HG02943 (cell line): ENCODE results near the gene ACLY.
"Not testable (repeated sequence)": the region's sequence is repeated elsewhere in the genome, so short reads cannot be mapped to it uniquely, and the experiment has no call there.

Source experiments
- ATAC-seq: cut with Tn5 transposase; IDR thresholded peaks from one replicate; pipeline ENCODE4 v1.9.1; 2021; ENCODE audit warnings: mild to moderate bottlenecking, low read depth, moderate library complexity; ENCODE audit not compliant: unreplicated experiment

The ACLY gene

GRCh38 chr17:41941168-41941567 is 22.4 kb upstream of the ACLY start:
- ATAC-seq, result no peak

GRCh38 chr17:41939693-41940090 is 20.9 kb upstream of the ACLY start:
- no peak for ATAC-seq

GRCh38 chr17:41939044-41939692 is 20.4 kb upstream of the ACLY start:
- no peak for ATAC-seq

- no peak for ATAC-seq
Observed at GRCh38 chr17:41937970-41938954, 19.5 kb upstream of the ACLY start.

GRCh38 chr17:41935641-41936040 is 16.9 kb upstream of the ACLY start:
- ATAC-seq, result no peak

GRCh38 chr17:41932816-41933389 is 14.2 kb upstream of the ACLY start:
- ATAC-seq, result no peak

GRCh38 chr17:41931715-41932114 is 13.0 kb upstream of the ACLY start:
- not testable (repeated sequence) for ATAC-seq

- not testable (repeated sequence) for ATAC-seq
Observed at GRCh38 chr17:41930833-41931156, 12.0 kb upstream of the ACLY start.

GRCh38 chr17:41930009-41930832 is 11.5 kb upstream of the ACLY start, which contains the start of gene ODAD4:
ODAD4 (plus strand) TSS chr17:41930617; CDS start chr17:41930724, 107 bp downstream.
- ATAC-seq, result peak; percentile 89

- ATAC-seq, result no peak
Observed at GRCh38 chr17:41928693-41929251, 10.0 kb upstream of the ACLY start.

GRCh38 chr17:41925991-41926590 is 7.3 kb upstream of the ACLY start:
- ATAC-seq, result no peak

- no peak for ATAC-seq
Observed at GRCh38 chr17:41920580-41920955, 1.8 kb upstream of the ACLY start.

- no peak for ATAC-seq
Observed at GRCh38 chr17:41919840-41920579, 1.3 kb upstream of the ACLY start.

- ATAC-seq, result no peak
Observed at GRCh38 chr17:41919165-41919817, 540 bp upstream of the ACLY start.

- ATAC-seq, result peak; percentile 9
Observed at GRCh38 chr17:41917679-41918313, 955 bp downstream of the ACLY start.

GRCh38 chr17:41917192-41917591 is 1.6 kb downstream of the ACLY start:
- ATAC-seq, result no peak

GRCh38 chr17:41915566-41915965 is 3.2 kb downstream of the ACLY start:
- ATAC-seq, result no peak

GRCh38 chr17:41915020-41915419 is 3.7 kb downstream of the ACLY start:
- ATAC-seq, result no peak
